Dermis blood vessel endothelial cell (primary cell): Measurements from ENCODE around the gene PGK2. TPM values are rescaled to one million over a fixed set of nuclear protein-coding genes. Genes with fewer than 3 reads are reported as not detected.
"Not testable (repeated sequence)": the region's sequence is repeated elsewhere in the genome, so short reads cannot be mapped to it uniquely, and the experiment has no call there.

ENCODE experiments used
- DNase-seq: peaks from one replicate; pipeline ENCODE4 v3.0.0; 2010
- total RNA-seq: library from RNA; depleted of rRNA; stranded (reverse); fragments of >200 nt; gene quantifications from 2 replicates; pipeline ENCODE4 v1.2.3, GENCODE V29; 2014

PGK2 gene
- total RNA-seq, result not detected in 2 replicates

- no peak for DNase-seq
Measured at GRCh38 chr6:49787176-49787575, at the start of gene PGK2. Gene PGK2 (minus strand): TSS chr6:49787285. CDS start chr6:49787187, 98 bp downstream.

- DNase-seq, result no peak
Measured at GRCh38 chr6:49835140-49835539, 48.1 kb upstream of the PGK2 start.

DNA sequence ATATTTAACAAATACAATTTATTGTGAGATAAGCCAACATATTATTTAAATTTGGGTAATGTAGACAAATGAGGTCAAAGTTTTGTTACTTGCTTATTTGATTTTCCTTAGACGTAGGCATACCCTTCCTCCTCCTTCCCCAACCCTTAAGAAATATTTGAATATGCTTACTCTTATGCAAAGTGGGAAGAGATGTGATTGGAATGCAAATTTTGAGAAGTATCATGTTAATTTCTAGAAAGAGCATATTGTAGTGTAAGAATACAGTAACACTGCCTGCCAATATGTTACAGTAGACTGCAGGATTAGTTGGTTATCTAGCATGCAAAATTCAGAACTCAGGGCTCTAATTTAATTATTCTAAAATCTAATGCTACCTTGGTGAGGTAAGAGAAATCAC is 46.3 kb upstream of the PGK2 start:
- no peak for DNase-seq

- DNase-seq, result no peak
Measured at GRCh38 chr6:49826743-49827406, 39.8 kb upstream of the PGK2 start.

- DNase-seq, result no peak
Measured at GRCh38 chr6:49815166-49815565, 28.1 kb upstream of the PGK2 start.

DNA sequence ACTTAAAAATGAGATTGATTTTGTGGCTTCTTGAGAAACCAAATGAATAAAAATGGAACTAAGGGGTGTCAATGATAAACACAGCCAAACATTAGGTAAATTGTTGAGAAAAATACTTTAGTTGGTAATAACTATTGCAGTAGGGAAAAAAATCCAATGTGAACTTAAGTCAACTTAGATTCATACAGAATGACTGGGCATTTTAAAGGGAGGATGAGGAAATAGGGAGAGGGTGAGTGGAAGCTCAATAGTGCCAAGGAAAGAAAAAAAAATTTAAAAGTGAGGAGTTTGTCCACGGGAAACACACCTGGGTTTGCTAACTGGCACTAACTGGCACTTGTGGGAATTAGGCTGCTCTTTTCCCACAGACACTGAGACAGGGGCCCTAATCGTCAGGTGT is 26.2 kb upstream of the PGK2 start:
- no peak for DNase-seq

GRCh38 chr6:49806145-49806544 is 19.1 kb upstream of the PGK2 start:
- no peak for DNase-seq

GRCh38 chr6:49805246-49805645 is 18.2 kb upstream of the PGK2 start:
- DNase-seq, result no peak

GRCh38 chr6:49801525-49801924 is 14.4 kb upstream of the PGK2 start:
- no peak for DNase-seq

DNA sequence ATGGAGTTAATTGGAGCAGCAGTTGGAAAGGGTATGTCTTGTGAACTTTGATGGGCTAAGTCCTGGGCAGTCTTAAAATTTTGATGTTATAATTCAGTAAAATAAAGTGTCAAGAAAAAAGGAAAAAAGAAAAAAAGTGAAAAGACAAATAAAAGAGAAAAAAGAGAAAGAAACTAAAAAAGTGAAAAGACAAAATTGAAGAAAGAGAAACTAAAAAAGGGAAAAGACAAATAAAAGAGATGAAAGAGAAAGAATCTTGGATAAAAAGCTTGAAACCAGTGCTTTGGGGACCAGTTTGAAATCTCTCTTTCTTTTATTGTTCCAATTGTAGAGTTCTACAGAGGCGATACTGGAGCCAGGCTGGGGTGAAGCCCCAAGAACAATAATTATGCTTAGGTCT is 12.0 kb upstream of the PGK2 start:
- DNase-seq, result no peak

- DNase-seq, result not testable (repeated sequence)
Measured at GRCh38 chr6:49796842-49797455, 9.9 kb upstream of the PGK2 start.

DNA sequence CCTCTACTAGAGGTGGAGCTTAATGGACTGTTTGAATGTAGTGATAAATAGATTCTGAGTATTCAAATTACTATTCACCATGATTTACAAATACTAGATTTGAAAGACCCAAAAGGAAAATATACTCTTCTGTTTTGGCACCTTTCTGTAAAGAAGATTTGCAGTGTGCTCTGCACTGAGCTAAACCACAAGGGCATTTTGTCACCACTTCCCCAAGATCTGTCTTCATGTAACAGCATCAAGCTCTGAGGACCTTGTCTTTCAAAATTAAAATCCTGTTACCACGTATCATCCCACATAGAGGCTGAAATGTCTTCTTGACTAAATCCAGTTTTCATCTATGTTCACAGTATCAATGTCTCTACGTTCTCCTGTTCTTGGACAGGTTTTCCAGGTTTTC is 3.3 kb upstream of the PGK2 start:
- DNase-seq, result no peak

DNA sequence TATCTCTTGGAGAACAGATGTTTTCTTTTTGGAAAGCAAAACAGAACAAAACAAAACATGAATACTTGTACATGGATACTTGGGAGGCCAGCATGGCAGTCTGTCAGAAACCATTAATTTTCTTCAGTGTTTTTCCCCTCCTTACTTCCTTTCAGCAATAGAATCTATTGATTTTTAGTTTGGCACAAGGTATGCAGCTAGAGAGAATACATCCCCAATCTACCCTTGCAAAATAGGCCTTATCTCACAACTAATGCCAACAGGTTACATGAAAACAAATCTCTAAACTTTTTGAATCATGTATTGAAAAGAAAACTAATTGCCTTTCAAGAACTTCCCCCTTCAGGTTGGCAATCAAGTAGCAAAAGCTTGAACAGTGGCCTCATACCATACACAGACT is 2.8 kb downstream of the PGK2 start:
- DNase-seq, result no peak

DNA sequence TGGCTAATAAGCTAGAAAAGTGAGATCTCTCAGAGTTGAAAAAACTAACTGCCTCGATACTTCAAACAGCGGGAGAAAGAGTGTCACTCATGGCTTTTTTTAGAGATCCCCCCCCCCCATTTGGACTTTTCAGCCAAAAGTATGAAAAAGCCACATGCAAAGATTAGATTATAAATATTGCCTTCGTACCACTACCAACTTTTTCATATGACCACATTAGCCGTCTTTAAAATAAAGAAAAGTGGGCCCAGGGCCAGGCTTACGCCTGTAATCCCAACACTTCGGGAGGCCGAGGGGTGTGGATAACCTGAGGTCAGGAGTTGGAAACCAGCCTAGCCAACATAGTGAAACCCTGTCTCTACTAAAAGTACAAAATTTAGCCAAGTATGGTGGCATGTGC is 4.4 kb downstream of the PGK2 start:
- no peak for DNase-seq

DNA sequence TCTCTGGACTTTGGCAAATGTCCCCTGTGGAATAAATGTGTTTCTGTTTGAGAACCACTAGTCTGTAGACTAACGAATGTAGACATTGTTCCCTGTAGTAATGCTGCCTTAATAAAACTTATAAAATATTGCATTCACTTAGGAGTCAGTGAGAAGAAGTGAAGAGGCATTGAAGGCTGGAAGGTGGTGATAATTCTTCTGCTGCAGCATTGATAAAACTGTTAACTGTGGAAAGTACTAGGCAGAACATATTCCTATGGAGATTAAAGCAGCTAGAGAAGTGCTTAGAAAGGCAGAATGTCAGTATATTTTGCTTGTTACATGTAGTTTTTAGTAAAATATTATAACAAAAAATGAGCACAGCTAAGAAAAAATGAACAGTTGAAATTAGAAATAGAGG is 4.8 kb downstream of the PGK2 start:
- no peak for DNase-seq

DNA sequence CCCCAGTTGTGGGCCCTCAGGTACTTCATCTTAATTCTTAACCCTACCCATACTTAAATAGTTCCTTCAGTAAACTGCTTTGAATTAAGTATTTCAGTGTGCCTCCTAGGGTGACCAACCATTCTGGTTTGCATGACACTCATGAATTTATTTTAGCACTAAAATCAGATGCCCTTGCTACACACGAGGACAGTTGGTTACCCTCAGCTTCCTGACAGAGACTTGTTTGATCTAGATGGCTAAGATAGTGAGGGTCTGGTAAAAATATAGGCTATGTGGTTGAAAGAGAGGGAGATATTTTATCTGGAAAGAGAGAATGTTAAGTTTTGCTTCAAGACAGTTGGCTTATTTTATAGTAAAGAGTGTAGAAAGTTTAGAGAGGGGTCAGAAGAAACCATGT is 10.6 kb downstream of the PGK2 start:
- no peak for DNase-seq

DNA sequence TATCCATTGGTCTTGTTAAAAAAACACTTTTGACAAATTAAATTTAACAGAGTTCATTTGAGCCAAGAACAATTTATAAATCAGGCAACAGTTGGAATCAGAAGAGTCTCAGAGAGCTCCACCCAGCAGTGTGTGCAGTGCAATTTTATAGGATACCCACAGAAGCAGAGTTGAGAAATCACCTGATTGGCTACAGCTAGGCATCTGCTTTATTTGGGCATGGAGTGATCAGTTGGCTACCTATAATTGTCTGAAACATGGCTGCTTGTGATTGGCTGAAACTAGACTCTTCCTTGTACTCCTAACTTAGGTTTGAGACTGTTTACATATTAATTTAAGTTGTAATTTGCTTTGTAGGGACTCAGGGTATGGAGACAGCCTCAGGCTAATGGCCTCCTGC is 12.0 kb downstream of the PGK2 start:
- no peak for DNase-seq

DNA sequence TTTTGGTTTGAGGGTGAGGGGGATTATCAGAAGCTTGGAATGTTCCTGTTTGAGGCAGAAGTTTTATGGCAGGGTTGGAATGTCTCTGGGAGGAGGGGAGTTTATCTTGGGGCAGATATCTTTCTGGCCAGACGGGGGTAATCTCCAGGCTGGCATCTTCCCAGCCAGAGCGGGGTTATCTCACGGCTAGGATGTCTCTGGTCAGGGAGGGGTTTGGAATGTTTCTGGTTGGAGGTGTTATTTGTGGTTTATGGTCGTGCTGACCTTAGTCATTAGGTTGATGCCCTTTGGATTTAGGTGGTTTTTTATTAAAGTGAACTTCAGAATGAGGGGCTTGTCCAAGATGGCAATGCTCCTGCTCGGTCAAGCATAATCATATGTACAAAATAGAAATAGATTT is 14.8 kb downstream of the PGK2 start:
- no peak for DNase-seq

DNA sequence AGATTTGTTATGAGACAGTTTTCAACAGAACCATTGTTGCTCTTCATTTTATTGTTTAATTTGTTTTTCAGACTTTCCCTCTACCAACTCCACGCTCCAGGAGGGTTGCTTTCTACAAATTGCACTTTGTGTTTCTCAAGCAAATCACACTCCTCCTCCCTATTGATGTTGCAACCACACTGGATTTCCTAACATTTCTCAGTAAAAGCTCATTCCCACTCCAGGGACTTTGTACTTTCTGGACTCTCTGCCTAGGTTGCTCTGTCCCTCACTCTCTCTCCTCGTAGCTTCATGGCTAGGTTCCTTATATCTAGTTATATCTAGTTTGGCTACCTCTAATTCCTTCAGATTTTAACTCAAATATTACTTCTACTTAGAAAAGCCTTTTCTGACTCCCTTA is 20.3 kb downstream of the PGK2 start:
- DNase-seq, result no peak

DNA sequence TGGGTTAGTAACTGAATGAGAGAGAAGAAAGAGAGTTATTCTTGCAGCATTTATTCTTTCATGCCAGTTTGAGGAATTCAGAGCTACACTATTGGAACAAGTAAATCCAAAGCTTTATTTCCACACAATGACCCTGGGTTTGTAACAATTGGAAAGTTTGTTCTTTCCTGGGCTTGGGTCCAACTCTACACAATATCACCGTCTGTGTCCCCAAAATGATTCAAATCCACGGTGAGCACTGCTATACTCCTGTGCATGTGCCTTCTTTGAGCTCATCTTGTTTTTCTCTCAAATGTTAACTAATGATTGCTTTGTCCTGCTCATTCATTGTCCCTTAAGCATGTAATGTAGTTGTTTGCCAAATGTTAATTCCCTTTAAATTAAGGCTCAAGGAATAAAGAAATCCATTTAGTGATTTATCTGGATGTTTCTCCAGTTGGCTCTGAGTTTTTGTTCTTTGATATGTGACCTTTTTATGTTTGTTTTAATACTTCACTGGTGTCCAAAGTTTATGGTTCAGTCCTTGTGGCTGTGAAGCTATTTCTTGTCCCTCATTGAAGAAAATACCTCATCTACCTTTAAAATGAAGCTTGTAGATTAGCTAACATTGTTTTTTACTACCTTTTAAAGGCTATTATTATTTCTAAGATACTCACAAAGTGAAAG is 22.4 kb downstream of the PGK2 start:
- DNase-seq, result no peak

DNA sequence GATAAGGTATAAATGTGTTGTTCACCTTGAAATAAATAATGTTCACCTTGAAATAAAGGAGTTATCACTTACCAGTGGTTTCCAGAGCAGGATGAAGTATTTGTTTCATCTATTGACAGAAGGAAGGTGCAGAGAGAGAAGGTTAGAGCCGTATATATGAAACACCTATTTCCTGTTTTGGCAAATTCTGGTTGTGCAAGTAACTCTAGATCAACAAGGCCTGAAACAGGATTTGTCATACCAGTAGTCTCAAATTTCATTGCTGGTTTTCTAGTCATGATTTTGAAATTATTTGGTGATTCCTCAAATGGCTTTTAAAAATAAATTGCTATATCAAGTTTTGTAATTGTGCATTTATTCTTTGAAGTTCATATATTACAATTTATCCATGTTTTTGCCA is 42.8 kb downstream of the PGK2 start, which contains the start of gene CRISP3:
TSS of gene CRISP3 (minus strand) at position 130 of the 400 bp plus-strand sequence. CDS start at position 109, 21 bp downstream.
- DNase-seq, result no peak

GRCh38 chr6:49743429-49743828 is 43.7 kb downstream of the PGK2 start:
- no peak for DNase-seq

GRCh38 chr6:49739423-49739822 is 47.7 kb downstream of the PGK2 start:
- no peak for DNase-seq

DNA sequence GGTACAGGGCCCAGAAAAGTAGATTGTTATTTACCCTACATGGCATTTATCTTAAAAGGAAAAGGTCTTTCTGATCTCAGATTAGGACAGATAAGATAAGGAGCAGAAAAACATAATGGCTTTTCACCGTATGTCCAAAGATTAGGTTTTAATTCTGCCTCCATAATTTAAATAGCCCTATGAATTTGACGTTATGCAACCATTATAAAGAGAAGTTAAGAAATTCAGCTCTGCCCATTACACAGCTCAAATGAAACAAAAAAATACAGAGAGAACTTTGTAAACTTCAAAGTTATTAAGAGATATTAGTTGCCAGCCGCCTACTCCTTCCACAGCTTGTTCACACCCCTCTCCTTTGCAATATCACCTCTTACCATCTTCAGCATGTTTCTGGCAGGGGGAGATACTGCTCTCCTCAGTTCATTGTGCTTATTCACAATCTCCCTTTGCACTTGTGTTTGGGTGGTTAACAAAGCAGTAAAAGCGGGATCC is 51.0 kb downstream of the PGK2 start:
- DNase-seq, result no peak
